Fibroblast of lung (primary cell): ENCODE data around the gene ARFGAP1. TPM values are rescaled to one million over a fixed set of nuclear protein-coding genes. Genes with fewer than 3 reads are reported as not detected.

Source experiments
- DNase-seq, 2 donors: peaks; one replicate each; pipeline versions ENCODE4 v3.0.0 to v3.0.0-alpha.2; 2010; ENCODE audit warnings: low read depth in 2 of 2
- H2AFZ ChIP-seq: 2 replicates; pipeline ENCODE4 v1.5.1; 2012; ENCODE audit warnings: low read length, control low read depth, inconsistent platforms
- H3K27ac ChIP-seq: 2 replicates; pipeline ENCODE4 v1.5.1; 2011; ENCODE audit warnings: low read length, control low read depth; ENCODE audit not compliant: insufficient read depth
- H3K27me3 ChIP-seq: 2 replicates; pipeline ENCODE4 v1.5.1; 2011; ENCODE audit warnings: mild to moderate bottlenecking, low read length; ENCODE audit not compliant: control insufficient read depth, insufficient read depth
- H3K36me3 ChIP-seq: 2 replicates; pipeline ENCODE4 v1.5.1; 2011; ENCODE audit warnings: low read length; ENCODE audit not compliant: control insufficient read depth, insufficient read depth
- H3K4me1 ChIP-seq: 2 replicates; pipeline ENCODE4 v1.5.1; 2011; ENCODE audit warnings: low read length; ENCODE audit not compliant: control insufficient read depth, insufficient read depth; ENCODE audit errors: extremely low read depth
- H3K4me2 ChIP-seq: 2 replicates; pipeline ENCODE4 v1.5.1; 2011; ENCODE audit warnings: low read length, control low read depth; ENCODE audit not compliant: insufficient read depth; ENCODE audit errors: extremely low read depth
- H3K4me3 ChIP-seq, 4 experiments: fragments of 200-600 bp in 1 of 4; sonication (generic) in 1 of 4; replicated peaks in 1 of 4; 2 replicates each; pipeline ENCODE4 v1.5.1; 2011 to 2016; ENCODE audit warnings: low read length in 4 of 4, low read depth in 3 of 4, mild to moderate bottlenecking in 3 of 4, control low read depth in 2 of 4, inconsistent platforms in 1 of 4, mixed read lengths in 1 of 4; ENCODE audit not compliant: insufficient read depth in 1 of 4; ENCODE audit errors: control extremely low read depth in 1 of 4
- H3K79me2 ChIP-seq: 2 replicates; pipeline ENCODE4 v1.5.1; 2012; ENCODE audit warnings: mild to moderate bottlenecking, low read length, inconsistent platforms; ENCODE audit not compliant: control insufficient read depth, insufficient read depth
- H3K9ac ChIP-seq: 2 replicates; pipeline ENCODE4 v1.5.1; 2011; ENCODE audit warnings: mild to moderate bottlenecking, low read length, control low read depth; ENCODE audit not compliant: insufficient read depth
- H3K9me3 ChIP-seq: 2 replicates; pipeline ENCODE4 v1.5.1; 2012; ENCODE audit warnings: low read depth, low read length; ENCODE audit not compliant: control insufficient read depth, insufficient read depth
- H4K20me1 ChIP-seq: 2 replicates; pipeline ENCODE4 v1.5.1; 2011; ENCODE audit warnings: low read length; ENCODE audit not compliant: control insufficient read depth, insufficient read depth; ENCODE audit errors: extremely low read depth
- EZH2 ChIP-seq: IDR thresholded peaks from 2 replicates; pipeline ENCODE4 v1.5.1; 2012; ENCODE audit warnings: low read length, control low read depth, mild to moderate bottlenecking; ENCODE audit errors: missing control alignments
- polyA plus RNA-seq, 2 donors: library from polyadenylated mRNA; depleted of rRNA in 1 of 2; stranded (reverse) in 1 of 2; unstranded in 1 of 2; fragments of >200 nt; gene quantifications; 2 replicates each; pipeline ENCODE4 v1.2.1, GENCODE V29; 2011 to 2012; ENCODE audit warnings: missing spikeins in 1 of 2
- total RNA-seq: library from RNA; depleted of rRNA; stranded (reverse); fragments of >200 nt; gene quantifications from 2 replicates; pipeline ENCODE4 v1.2.1, GENCODE V29; 2014
- TF ChIP-seq, protein P1 (sequence below), 2 donors: IDR thresholded peaks in 1 of 2; conservative IDR thresholded peaks in 1 of 2; 1 replicate in 1 of 2; 2 replicates in 1 of 2; pipeline ENCODE4 v1.5.1; 2011 to 2012; ENCODE audit warnings: low read length in 2 of 2, control low read depth in 1 of 2, inconsistent platforms in 1 of 2, low read depth in 1 of 2, mild to moderate bottlenecking in 1 of 2

ARFGAP1 gene
- total and polyA plus RNA-seq, 2 donors (not counting 1 experiment from before 2014, with no cell fraction given), result 37.6 to 42.9 TPM

DNA sequence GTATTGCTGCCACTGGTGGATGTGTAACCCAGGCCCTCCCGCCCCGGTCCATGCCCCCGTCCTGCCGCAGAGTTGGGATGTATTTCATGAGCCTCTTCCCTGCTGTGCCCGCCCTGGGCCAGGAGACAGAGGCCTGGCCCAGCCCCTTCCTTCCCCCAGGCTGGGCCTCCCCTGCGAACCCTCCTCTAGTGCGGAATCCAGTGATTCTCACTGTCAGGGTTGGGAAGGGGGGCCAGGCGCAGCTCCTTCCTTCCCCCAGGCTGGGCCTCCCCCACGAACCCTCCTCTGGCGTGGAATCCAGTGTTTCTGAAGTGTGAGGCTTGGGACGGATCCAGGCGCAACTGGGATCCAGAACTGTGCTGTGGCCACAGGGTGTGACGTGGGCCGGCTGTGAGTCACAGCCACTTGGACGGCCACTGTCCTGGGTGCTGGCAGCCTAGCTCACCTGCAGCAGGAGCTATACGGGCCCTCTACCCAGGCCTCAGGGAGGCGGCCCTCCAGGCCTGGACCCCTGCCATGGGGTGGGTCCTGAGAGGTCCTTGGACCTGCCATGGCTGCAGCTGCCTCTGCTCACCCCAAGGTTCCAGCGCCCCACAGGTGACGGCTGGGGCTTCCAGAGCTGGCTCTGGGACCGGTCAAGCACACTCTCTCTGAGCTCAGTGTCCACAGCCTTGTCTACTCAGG is 48.7 kb downstream of the ARFGAP1 start:
- Histone ChIP-seq H3K9ac (no peak overlapping the region), H3K4me3 (no peak overlapping the region), H3K4me2 (no peak overlapping the region), H3K27ac (no peak overlapping the region), H3K79me2 (no peaks in the 10 kb centered on the region), H3K27me3 (peaks cover 7% of the 10 kb centered on the region), H2AFZ (no peak overlapping the region), H4K20me1 (no peaks in the 10 kb centered on the region), H3K9me3 (no peaks in the 10 kb centered on the region), H3K36me3 (no peaks in the 10 kb centered on the region), H3K4me1 (no peaks in the 10 kb centered on the region)
- DNase-seq, result peak; percentile 37 to 54
- no peak for TF ChIP-seq EZH2
- TF ChIP-seq, protein P1, sequence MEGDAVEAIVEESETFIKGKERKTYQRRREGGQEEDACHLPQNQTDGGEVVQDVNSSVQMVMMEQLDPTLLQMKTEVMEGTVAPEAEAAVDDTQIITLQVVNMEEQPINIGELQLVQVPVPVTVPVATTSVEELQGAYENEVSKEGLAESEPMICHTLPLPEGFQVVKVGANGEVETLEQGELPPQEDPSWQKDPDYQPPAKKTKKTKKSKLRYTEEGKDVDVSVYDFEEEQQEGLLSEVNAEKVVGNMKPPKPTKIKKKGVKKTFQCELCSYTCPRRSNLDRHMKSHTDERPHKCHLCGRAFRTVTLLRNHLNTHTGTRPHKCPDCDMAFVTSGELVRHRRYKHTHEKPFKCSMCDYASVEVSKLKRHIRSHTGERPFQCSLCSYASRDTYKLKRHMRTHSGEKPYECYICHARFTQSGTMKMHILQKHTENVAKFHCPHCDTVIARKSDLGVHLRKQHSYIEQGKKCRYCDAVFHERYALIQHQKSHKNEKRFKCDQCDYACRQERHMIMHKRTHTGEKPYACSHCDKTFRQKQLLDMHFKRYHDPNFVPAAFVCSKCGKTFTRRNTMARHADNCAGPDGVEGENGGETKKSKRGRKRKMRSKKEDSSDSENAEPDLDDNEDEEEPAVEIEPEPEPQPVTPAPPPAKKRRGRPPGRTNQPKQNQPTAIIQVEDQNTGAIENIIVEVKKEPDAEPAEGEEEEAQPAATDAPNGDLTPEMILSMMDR (conservative IDR thresholded peaks at IDR 0.05 in 1 of 2, IDR thresholded peaks at IDR 0.05 in 1 of 2; ENCODE audit: low read depth in 1 of 2, low read length in 2 of 2), result no peak

DNA sequence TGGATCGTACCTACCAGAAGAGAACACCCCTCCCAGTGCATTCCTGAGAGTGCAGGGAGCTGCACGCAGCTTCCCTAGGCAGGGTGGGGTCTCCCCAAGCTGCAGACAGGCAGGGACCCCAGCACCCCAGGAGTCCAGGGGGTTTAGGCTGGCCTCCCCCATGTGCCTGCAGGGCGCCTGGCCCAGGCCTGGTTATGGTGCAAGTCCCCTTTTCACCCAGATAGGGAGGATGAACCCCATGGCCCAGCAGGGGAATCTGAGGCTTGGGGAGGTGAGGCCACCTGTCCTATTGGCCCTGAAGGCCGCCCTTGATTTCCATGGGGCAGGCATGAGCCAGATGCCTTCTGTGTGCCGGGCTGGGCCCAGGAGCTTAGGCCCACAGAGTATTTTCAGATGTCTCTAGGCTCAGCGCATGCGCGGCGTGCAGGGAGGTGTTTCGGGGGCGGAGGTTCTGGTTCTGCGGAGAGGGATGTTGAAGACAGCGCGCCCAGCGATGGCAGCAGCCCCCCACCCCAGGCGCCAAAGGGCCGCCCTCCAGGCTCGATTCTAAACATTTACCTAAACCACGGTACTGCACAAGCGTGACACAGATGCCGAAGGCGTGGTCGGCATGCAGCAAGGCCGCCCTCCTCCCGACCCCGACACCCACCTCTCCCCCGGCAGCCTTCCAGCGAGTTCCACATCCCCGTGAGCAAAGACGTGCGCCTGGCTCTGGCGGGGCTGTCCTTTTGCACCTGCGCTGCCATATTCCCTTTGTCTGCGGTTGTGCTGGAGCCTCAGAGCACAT is 49.7 kb downstream of the ARFGAP1 start:
- Histone ChIP-seq H4K20me1 (no peaks in the 10 kb centered on the region), H3K9me3 (no peaks in the 10 kb centered on the region), H3K4me2 (no peak overlapping the region), H3K27ac (no peak overlapping the region), H3K27me3 (peaks cover 7% of the 10 kb centered on the region), H2AFZ (no peak overlapping the region), H3K4me1 (no peaks in the 10 kb centered on the region), H3K36me3 (no peaks in the 10 kb centered on the region), H3K9ac (no peak overlapping the region), H3K79me2 (no peaks in the 10 kb centered on the region), H3K4me3 (no peak overlapping the region)
- TF ChIP-seq, protein P1 (conservative IDR thresholded peaks at IDR 0.05 in 1 of 2, IDR thresholded peaks at IDR 0.05 in 1 of 2; ENCODE audit: low read depth in 1 of 2, low read length in 2 of 2), result no peak
- TF ChIP-seq EZH2, result no peak
- no peak for DNase-seq

DNA sequence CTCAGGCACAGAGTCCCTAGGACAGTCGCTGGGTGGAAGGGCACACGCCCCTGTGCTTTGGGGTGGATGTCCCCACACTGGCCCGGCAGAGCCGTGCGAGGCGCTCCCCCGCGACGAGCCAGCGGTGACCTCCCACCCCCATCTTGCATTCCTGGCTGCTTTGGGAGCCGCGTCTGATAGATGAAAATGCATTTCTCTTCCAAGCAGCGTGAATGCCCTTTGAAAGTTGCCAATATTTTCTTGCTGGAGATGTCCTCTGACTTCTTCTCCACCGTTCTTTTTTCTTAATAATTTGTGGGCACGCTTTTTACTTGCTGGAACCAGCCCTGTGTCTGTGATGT is 50.3 kb downstream of the ARFGAP1 start:
- Histone ChIP-seq H3K36me3 (no peaks in the 10 kb centered on the region), H3K9ac (no peak overlapping the region), H3K9me3 (no peaks in the 10 kb centered on the region), H3K27me3 (peaks cover 7% of the 10 kb centered on the region), H3K79me2 (no peaks in the 10 kb centered on the region), H3K4me3 (no peak overlapping the region), H2AFZ (no peak overlapping the region), H3K4me1 (no peaks in the 10 kb centered on the region), H3K4me2 (no peak overlapping the region), H4K20me1 (no peaks in the 10 kb centered on the region), H3K27ac (no peak overlapping the region)
- TF ChIP-seq, protein P1 (conservative IDR thresholded peaks at IDR 0.05 in 1 of 2, IDR thresholded peaks at IDR 0.05 in 1 of 2; ENCODE audit: low read depth in 1 of 2, low read length in 2 of 2), result no peak
- TF ChIP-seq EZH2, result no peak
- no peak for DNase-seq
